Stimulated activated CD8-positive, alpha-beta memory T cell treated with anti-CD3 and anti-CD28 coated beads, Interleukin-12 subunit alpha, Interleukin-12 subunit beta, amount 100 ng/mL, for 24 hours (primary cell): ENCODE results near the gene FBXL13.
"Not testable (repeated sequence)": the region's sequence is repeated elsewhere in the genome, so short reads cannot be mapped to it uniquely, and the experiment has no call there.

Experiments
- DNase-seq: peaks from one replicate; pipeline ENCODE4 v3.0.0-alpha.2; 2020; ENCODE audit errors: extremely low read depth

The FBXL13 gene

DNA sequence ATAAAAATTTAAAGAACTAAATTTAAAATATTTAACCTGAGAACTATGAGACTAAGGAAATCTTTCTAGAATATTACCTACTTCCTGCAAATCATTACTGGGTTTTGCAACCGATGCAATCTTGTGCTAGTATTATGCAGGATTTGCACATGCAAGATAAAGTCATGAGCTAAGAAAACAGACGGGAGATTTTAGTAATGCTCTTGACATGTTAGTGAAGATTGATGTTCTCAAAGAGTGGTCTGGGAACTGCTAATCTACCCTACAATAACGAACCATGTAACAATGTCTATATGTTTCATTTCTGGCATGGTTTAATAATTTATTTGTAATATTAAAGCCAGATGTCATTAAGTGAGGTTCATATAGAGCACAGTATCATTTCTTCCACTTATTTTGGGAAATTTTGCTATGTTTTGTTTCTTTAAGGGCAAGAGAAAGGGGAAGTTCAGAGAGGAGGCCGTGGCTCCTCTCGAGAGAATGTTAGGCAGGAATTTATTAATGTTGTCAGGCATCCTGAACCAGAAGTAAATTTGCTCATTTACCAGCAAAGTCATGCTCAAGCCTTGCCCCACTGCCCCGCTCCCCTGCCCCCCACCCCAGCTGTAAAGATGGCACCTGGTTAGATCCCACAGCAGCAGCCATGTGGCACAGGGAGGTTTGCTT, 139.0 kb downstream of the FBXL13 start:
- DNase-seq = no peak

DNA sequence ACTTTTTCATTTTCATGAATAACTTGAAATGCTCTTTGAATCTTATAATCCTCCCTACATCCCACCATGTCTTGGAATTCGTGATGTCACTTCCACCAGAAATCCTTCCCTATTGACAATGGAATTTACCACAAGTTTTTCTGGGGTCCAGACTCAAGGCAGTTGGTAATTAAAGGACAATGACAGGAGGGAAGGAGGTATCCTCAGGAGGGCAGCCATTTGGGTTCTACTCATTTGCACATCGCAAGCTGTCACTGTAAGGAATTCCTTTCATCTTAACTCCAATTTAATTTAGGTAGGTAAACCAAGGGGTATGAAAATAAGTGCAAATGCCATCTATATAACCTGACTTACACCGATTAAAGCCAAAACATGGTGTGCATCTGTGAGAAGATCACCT, 139.9 kb downstream of the FBXL13 start:
- DNase-seq = no peak

DNA sequence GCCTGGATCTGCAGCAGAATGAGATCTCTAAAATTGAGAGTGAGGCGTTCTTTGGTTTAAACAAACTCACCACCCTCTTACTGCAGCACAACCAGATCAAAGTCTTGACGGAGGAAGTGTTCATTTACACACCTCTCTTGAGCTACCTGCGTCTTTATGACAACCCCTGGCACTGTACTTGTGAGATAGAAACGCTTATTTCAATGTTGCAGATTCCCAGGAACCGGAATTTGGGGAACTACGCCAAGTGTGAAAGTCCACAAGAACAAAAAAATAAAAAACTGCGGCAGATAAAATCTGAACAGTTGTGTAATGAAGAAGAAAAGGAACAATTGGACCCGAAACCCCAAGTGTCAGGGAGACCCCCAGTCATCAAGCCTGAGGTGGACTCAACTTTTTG, 140.4 kb downstream of the FBXL13 start:
- DNase-seq = no peak

DNA sequence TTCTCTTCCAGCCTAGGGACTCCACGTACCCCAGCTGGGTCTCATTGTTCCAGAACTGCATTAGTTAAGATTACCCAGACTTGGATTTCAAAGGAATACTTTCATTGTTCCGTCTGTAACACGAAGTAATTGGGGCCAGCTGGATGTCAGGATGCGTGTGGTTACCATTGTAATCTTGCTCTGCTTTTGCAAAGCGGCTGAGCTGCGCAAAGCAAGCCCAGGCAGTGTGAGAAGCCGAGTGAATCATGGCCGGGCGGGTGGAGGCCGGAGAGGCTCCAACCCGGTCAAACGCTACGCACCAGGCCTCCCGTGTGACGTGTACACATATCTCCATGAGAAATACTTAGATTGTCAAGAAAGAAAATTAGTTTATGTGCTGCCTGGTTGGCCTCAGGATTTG, 140.8 kb downstream of the FBXL13 start:
- DNase-seq = no peak

DNA sequence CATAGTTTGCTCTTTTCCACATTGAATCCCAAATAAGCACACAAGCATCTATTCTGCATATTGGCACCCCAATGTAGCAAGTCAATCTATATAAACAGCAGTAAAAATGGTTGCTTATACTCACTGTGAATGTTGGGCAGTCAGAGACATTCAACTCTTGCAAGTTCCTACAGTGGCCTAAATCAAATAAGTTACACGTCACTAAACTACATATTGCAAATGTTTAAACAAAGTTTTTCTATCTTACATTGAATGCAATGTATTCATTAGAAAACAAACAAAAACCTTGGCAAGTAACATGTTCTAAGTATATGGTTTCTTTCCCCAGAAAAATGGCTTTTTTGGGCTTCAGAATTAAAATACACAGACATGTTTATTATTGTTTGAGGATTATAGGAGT, 142.8 kb downstream of the FBXL13 start:
- no peak for DNase-seq

DNA sequence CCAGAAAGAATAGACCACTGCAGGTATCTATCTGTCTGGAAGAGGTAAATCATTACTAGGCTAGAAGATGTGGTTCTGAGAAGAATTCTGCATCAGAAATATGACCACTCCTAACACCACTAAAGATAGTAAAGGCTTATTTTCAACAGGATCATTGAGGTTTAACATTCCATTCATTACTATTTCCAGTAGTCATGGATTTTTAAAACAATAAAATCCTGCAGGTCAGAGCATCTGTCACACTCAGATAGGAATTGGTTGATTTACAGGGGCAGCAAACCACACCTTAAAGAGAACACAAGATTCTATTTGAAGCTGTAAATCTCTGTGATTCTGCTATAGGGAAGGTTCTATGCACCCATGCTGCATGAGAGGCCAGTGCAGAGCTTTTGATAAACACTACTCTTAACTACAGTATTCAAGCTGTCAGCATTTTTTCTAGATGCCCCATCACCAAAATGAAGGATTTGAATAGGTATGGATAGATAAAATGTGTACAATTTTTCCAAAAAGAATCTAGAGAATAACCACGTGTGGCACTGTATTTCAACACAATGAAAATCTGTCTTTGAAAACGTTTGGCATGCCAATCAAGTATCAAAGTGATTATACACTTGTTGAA, 147.2 kb downstream of the FBXL13 start:
- DNase-seq = no peak

DNA sequence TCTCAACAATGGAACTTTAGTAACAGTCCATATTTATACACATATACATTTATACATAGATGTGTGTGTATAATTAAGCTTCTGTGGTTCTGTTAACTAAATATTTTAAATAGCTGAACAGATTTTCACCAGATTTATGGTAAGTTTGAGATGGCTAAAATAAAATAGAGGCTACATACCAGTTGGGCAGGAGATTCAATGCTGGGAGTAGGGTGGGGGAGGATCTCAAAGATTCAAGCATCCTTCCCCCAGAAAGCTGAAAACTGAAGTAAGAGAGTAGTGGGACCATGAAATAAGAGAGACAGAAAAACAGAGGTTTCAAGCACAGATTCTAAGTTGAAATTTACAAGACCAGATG, 147.8 kb downstream of the FBXL13 start:
- DNase-seq = no peak

DNA sequence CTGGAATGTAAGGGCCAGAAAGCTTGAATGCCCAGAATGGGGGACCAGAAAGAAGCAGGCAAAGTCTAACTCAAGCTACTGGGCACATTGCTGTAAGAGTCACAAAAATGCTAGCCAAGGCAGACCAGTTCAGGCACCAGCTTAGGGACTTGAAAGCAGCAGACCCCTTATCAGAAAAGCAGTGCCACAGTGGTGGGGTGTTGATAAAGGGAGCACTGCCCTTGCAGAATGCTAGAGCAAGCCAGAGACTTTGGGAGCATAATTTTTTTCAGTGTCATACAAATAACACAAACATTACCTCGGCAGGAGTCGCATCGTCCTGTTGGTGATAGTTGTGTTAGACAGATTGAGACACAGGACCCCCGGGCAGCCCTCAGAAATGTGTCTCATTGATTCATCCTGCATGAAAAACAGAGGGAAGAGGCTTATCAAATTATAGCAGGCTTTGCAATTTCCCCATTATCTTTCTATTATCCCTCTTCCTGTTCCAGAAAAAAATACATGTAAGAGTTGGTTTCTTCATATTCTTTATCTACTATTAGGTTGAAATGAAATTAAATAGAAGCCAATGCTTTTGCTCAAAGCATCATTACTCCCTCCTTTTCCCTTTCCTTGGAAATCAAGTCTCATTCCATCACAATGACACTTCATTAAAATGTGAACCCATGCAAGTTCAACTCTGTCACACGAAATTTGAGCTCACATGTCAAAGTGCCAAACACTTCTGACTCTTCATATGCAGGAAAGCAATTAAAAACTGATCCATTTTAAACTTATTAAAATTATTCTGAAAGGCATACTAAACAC, 148.4 kb downstream of the FBXL13 start:
- no peak for DNase-seq

DNA sequence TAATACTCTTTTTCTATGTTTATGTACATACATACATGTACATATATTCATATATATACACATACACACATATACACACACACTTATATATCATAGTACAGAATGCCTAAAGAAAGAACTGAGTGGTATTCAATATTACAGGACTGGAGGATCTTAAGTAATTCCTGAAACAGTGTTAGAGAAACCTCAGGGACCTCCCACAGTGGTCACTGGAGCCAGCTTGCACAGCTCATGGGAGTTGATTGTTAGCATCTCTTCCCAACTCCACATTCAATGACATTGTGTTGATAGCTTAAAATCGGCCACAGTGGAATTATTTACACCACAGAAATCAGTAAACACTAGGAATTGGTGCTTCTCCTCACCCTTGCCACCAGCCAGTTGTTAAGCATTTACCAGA, 155.8 kb downstream of the FBXL13 start:
- DNase-seq = no peak

DNA sequence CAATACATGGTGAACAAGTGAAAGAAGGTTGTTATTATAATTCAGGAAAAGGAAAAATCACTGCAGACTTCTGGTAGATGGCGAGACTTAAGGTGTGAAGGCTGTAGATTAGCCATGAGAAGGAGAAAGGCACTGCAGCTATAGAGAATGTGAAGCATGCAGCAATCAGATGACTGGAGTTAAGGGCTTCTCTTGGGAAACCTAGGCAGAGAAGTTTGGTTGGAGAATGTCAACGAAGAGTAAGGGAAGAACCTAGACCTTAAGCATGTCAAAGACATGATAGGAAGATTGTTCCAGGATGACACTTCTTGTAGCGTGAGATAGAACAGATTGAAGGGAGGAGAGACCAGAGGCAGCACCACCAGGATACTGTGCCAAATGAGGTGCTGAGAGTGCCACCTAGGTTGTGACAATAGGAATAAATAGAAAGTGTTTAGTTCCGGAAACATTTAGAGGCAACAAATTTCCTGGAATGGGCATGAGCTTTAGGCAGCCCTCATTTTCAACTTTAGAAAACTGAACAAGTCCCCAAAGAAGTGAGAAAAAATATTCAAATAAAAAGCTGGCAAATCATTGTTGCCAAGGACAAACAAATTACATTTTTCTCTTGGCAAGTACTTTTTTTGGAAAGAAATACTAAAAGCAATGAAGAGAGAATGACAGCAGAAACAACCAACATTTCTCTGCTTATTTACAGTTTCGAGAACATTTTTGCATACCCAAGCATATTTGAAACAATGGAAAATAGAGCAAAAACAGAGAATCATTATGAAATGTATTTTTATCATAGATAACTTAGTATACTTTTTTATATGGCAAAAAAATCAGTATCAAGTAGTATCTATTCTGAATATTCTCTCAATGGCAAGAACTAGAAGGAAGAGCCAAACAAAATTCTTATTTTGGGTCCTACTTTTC, 156.9 kb downstream of the FBXL13 start:
- no peak for DNase-seq

DNA sequence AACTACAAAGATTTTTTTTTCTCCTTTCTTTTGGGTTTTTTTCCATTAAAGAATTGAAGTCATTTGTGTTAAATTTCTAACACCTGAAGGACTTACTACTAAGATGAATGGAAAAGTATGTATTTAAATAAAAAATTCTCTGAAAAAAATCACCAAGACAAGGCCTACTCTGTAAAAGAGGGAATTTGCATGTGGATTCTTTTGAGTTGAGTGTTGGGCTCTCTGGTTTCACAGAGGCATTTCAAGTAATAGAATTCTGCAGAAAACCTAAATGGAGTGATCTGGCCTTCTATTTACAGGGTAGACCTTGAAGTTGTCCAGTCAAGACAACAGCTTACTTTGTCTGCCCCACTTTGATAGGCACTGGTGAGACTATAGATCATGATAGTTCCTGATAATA, 157.7 kb downstream of the FBXL13 start:
- no peak for DNase-seq

DNA sequence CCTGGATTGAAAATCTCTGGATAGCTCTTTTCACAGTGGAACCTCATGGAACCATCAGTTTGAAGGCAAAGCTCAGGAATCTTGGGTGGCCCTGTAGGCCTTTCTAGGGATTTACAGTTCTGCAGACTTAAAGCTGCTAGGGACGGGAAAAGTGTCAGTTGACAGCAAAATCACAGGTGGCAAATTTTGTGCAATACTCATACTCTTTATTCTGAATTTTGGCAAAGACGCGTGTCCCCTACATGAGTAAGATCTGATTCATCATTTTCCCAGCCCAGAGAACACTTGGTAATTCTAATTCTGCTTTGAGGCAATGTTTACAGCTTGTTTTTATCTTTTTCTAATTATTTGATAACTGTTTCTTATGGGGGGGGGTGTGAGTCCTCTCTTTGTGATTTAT, 158.2 kb downstream of the FBXL13 start:
- DNase-seq = no peak

DNA sequence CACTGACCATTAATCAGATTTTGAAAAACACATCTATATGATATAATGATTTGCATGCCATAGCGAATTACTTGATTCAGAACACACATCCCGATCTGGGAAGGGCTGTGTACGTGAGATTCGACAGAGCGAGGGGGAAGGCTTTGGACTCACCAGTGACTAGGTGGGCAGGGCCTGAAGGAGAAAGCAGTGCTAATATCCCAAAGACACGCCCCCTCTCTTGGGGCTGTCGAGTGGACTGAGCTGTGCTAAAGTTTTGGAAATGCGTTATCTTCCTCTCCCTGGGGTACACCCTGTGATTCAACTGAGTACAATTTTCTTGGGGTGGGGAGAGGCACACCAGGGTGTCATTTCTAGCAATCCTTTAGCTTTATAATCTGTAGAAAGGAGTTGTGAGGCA, 160.0 kb downstream of the FBXL13 start:
- no peak for DNase-seq

DNA sequence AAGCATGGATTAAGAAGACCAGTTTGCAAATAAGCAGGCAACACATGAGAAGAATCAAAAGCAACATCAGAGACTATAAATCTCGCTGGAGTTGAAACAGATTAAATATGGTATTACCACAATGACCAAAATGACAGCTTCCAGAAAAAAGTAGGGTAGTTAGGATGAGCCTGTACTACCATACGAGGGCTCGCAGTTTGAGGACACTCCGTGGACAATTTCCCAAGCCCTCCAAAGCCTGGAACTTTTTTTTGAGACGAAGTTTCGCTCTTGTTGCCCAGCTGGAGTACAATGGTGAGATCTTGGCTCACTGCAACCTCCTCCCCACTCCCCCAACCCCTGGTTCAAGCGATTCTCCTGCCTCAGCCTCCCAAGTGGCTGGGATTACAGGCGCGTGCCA, 160.8 kb downstream of the FBXL13 start:
- no peak for DNase-seq

DNA sequence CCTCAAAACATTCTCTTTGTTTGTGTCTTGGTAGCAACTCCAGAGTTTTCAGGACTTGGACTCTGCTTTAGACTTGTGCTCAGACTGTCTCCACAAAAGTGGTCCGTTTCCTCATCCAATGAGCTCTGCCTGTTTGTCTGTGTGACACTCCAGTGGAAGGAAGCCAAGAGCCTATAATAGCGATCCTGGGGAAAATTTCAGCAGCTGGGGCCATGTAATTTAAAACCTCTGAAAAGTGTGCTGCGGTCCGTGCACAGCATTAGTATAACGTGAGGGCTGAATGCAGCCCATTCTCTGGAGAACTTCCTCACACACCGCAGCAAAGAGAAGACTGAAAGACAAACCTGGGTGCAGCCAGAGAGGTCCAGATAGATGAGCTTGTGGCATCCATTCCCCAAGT, 161.9 kb downstream of the FBXL13 start, which contains the start of gene LRRC17:
Gene LRRC17 (plus strand): TSS at position 259 of the 400 bp plus-strand sequence. CDS start 20,914 bp downstream, outside the sequence.
- no peak for DNase-seq

DNA sequence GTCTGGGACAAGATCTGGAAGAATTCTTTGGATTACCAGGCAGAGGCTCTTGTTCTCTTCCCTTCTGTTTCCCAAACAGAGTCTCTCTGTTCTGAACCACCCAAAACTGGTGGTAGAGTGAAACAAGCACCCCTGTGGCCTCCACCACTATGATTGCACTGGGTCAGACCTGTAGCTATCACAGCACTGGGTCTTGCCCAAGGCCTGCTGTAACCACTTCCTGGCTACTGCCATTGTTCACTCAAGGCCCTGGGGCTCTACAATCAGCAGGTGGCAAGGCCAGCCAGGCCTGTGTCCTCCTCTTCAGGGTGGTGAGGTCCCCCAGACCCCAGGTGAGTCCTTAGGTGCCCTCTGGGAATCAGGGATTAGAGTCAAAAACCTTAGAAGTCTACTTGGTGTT, 165.9 kb downstream of the FBXL13 start:
- DNase-seq = no peak

DNA sequence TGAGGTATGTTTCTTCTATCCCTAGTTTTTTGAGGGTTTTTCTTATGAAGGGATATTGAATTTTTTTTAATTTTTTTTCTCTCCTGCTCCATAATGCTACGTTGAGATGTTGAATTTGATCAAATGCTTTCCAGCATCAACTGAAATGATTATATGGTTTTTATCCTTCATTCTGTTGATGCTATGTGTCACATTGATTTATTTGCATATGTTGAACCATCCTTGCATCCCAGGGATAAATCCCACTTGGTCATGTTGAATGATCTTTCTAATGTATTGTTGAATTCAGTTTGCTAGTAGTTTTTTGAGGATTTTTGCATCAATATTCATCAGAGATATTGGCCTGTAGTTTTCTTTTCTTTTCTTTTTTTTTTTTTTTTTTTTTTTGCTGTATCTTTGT, 171.0 kb downstream of the FBXL13 start:
- DNase-seq = not testable (repeated sequence)

DNA sequence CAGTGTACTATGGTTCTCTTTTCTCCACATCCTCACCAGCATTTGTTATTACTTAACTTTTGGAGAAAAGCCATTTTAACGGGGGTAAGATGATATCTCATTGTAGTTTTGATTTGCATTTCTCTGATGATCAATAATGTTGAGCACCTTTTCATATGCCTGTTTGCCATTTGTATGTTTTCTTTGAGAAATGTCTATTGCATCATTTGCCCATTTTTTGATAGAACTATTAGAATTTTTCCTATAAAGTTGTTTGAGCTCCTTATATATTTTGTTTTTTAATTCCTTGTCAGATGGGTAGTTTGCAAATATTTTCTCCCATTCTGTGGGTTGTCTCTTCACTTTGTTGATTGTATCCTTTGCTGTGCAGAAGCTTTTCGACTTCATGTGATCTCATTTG, 172.5 kb downstream of the FBXL13 start:
- DNase-seq = not testable (repeated sequence)

DNA sequence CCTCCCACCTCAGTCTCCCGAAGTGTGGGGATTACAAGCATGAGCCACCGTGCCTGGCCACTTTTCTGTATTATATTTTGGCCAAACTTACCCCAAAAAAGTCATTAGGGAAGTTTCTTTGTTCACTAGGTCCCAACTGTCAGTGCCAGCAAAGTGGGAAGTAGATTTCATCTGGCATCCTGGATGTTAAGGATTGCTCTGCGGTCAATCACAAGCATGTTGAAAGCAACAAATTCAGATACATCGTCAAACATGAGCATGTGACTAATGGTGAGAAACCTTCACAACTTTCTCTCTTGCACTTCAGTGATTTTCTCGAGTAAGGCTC, 176.1 kb downstream of the FBXL13 start:
- DNase-seq = no peak

DNA sequence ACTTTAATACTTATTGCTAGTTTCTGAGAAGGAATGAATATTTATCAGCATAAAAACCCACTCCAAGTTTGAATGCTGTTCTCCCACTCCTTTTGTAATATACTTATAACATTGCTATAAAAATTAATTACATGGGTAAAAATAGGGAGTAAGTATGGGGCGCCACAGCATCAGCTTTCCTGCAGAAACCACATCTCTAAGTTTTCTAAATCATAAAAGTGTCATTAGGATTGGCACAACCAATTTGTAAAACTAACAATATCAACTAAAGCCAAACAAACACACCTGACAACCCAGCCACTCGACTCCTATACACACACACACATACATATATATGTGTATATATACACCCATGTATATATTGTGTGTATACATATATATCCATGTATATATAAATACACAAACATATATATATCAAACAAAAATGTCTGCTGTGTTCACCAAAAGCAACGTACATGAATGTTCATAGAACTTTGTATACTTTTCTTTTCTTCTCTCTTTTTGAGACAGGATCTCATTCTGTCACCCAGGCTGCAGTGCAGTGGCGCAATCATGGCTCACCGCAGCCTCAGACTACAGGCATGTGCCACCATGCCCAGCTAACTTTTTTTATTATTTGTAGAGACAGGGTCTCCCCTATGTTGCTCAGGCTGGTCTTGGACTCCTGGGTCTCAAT, 176.6 kb downstream of the FBXL13 start:
- no peak for DNase-seq

DNA sequence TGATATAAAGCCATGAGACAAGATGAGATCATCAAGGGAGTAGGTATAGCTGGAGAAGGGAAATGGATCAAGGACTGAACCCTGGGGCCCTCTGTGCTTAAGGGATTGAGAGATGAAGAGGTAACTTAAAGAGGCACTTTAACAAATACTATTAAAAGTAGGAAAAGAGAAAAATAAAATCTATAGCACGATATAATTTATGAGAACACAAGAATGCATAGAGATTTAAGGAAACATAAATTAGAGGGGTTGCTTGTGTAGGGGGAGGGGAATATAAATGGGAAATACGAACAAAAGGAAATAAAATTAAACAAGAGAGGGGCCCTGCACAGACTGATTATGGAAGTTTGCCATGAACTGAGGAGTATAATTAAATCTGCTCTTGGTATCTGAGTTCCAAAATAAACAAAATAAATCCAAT, 177.4 kb downstream of the FBXL13 start:
- DNase-seq = no peak

DNA sequence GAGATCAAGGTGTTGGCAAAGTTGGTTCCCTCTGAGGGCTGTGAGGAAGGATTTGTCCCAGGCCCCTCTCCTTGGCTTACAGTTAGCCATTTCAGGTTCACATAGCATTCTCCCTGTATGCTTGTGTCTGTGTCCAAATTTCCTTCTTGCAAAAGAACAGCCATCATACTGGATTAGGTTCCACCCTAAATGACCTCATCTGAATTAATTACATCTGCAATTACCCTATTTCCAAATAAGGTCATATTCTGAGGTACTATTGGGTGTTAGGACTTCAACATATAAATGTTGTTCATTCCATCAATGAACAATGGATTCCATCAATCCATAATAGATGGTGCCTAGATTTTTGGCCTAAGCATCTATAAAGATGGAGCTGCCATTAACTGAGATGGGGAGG, 178.0 kb downstream of the FBXL13 start:
- no peak for DNase-seq
